GM19438 (cell line): ENCODE results near the gene ARHGAP28.

Experiments
- ATAC-seq: cut with Tn5 transposase; IDR thresholded peaks from one replicate; pipeline ENCODE4 v1.9.1; 2021; ENCODE audit warnings: low read depth; ENCODE audit not compliant: unreplicated experiment

Gene ARHGAP28

DNA sequence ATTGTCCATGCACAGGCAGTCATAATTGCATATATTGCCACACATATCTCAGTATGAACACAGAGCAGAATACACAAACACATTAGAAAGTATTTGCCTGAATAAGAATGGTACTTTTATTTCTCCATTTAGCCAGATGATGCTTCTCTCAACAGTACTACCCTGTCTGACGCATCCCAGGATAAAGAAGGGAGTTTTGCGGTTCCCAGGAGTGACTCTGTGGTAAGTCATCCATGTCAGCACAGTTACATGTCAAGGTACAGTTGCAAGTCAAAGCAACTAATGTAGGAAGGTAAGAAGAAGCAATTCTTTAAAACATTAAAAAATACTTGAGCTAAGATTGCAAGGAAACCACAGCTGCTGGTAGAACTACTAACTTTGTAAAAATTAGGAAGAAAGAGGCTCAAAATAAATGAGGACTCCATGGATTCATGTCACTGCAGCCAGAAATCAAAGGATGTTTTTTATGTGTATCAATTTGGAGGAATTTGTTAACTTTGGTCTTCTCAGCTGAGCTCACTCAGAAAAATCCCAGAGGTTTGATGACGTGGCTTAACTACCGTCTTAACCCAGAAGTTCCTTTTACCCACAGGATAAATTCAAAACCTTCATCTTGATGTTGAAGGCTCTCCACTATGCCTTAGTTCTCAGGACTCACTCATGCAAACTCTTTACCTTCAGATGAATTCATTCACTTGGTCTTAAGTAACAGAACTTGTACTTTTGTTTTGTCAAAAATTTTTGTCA, 130.3 kb downstream of the ARHGAP28 start:
- no peak for ATAC-seq

- ATAC-seq = no peak
Measured at GRCh38 chr18:6860804-6861448, 131.4 kb downstream of the ARHGAP28 start.

GRCh38 chr18:6865251-6865650, 135.7 kb downstream of the ARHGAP28 start:
- ATAC-seq = no peak

GRCh38 chr18:6866552-6867085, 137.1 kb downstream of the ARHGAP28 start:
- no peak for ATAC-seq

GRCh38 chr18:6868033-6868432, 138.5 kb downstream of the ARHGAP28 start:
- no peak for ATAC-seq

GRCh38 chr18:6871566-6871965, 142.1 kb downstream of the ARHGAP28 start:
- ATAC-seq = no peak

- no peak for ATAC-seq
Measured at GRCh38 chr18:6873040-6873751, 143.7 kb downstream of the ARHGAP28 start.

DNA sequence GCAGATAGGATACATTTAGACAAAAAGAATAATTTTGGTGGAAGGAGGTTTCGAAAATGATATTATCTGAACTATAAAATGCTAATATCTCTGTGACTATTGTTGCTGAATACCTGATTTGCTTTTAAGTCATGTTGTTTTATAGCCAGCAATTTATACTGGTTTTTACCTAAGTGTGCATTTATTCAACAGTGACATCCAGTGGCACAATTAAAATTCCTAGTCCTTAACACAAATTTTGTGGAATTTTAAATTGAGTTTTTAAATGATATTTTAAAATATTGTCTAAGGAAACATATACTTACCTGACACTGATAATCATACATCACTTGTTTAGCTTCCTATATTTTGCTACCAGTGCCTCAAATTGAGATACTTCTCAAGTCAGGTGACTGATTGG, 144.8 kb downstream of the ARHGAP28 start:
- no peak for ATAC-seq

DNA sequence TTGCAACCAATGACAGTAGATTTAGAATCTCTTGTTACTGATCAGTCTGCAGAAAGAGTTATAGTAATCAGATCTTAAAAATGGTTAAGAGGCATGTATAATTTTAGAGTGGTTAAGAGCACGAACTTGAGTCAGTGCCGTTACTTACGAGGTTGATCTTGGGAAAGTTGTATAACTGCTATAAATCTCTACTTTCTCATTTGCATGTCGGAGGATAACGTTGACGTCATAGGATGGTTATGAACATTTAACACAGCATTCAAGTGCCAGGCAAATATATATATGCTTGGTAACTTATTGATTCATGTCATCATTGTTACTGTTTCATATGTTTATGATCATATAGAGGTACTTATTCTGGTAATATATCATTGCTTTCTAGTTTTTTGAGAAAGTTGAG, 146.2 kb downstream of the ARHGAP28 start:
- ATAC-seq = no peak

- no peak for ATAC-seq
Measured at GRCh38 chr18:6876641-6877041, 147.1 kb downstream of the ARHGAP28 start.

DNA sequence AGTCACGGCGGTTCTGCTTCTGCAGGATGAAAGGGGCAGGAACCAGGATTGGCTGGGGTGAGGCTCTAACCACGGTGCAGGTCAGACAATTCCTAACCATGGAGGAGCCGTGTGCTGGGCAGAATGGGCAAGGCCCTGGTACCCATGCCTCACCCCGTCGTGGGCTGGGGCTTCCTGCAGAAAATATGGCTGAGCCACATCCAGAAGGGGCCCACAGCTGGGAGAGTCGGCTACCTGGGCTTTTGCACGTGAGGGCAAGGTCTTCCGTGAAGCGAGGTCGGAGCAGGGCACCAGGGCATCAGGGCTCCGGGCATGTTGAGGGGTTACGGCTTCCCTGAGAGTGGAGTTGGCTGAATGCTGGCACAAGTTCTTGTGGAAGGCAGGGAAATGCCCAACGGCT, 147.8 kb downstream of the ARHGAP28 start:
- ATAC-seq = no peak

- ATAC-seq = no peak
Measured at GRCh38 chr18:6878556-6879297, 149.2 kb downstream of the ARHGAP28 start.

GRCh38 chr18:6879508-6880195, 150.1 kb downstream of the ARHGAP28 start:
- ATAC-seq = no peak

DNA sequence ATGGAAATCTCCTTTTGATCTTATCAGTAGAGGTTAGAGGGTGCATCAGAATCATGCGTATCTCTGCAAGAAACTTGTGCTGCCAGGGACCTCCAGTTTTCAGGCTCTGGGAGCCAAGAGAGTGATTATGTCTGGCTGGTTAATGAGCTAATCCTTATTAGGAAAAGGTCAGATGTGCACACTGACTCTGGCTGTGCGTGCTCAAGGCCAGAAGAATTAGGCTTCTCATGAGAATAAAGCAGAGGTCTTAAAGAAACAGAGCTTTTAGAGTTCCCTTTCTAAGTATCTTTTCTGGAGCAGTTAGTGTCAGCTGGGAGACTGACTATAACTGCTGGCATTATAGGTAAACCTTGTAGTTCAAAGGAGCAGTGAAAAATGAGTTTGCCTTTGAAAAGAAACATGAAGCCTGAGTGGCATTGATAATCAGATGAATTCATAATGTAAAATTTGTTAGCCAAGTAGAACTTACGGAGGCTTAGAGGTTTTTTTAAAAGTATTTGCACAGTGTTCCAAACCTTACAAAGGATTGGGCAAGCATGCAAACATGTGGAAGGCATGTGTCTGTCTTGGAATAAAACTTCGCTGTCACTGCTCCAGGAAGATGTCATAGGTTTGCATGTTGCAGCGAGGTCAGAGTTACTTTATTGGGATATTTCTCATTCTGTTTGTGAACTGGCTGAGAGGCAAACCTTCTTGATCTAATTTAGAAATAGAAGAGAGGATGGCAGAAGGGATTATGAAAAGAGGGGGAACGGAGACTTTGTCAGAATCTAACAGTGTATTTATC, 151.7 kb downstream of the ARHGAP28 start:
- ATAC-seq = no peak

- ATAC-seq = no peak
Measured at GRCh38 chr18:6882401-6882800, 152.9 kb downstream of the ARHGAP28 start.

- no peak for ATAC-seq
Measured at GRCh38 chr18:6885006-6885481, 155.5 kb downstream of the ARHGAP28 start.

- ATAC-seq = no peak
Measured at GRCh38 chr18:6885992-6886796, 156.7 kb downstream of the ARHGAP28 start.

DNA sequence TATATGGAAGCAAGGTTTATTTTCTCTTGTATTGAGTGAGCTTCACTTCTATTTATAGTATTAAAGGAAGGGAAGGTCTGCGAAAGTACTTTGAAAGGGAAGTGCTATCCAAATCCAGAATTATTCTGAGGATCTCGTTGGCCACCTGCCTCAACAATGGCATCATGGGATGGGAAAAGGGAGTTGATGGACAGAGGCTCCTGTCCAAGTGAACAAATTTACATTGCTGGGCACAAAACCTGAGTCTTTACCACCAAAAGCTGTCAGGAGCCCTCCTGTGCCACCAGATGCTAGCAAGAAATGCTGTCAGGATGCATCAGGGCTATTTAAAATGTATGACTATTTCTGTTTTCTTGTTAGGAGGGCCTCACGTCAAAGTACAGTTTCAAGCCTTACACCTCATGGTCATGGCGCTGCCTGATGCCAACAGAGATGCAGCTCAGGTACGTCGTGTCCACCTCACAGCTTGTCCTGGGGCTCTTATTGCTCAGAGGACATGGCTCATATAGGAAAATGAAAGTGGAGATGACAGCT, 157.3 kb downstream of the ARHGAP28 start:
- ATAC-seq = no peak
